GM10266 (cell line): Measurements from ENCODE around the gene LRRC8E.
A peak's percentile ranks its signal among the peaks of the same experiment; 100 is the strongest.

Experiments used
- DNase-seq: peaks from one replicate; pipeline ENCODE4 v3.0.0; 2012; ENCODE audit errors: extremely low spot score
- CTCF ChIP-seq: IDR thresholded peaks from 2 replicates; pipeline ENCODE4 v1.5.1; 2012; ENCODE audit warnings: mild to moderate bottlenecking, low read depth; ENCODE audit not compliant: control insufficient read depth, insufficient read depth; ENCODE audit errors: missing control alignments

Gene LRRC8E

GRCh38 chr19:7860714-7861618 lies 27.3 kb upstream of the LRRC8E start:
- TF ChIP-seq CTCF, result no peak
- DNase-seq, result no peak

- TF ChIP-seq CTCF, result peak; percentile 19
- no peak for DNase-seq
Measured at GRCh38 chr19:7861619-7862412, 26.5 kb upstream of the LRRC8E start.

- TF ChIP-seq CTCF, result no peak
Measured at GRCh38 chr19:7862413-7862951, 25.8 kb upstream of the LRRC8E start.

GRCh38 chr19:7863157-7863970 lies 24.9 kb upstream of the LRRC8E start:
- no peak for DNase-seq
- TF ChIP-seq CTCF, result no peak

More at GRCh38 chr19:7862413-7862951, 25.8 kb upstream of the LRRC8E start:
- peak; percentile 96 for DNase-seq

GRCh38 chr19:7863971-7864689 lies 24.2 kb upstream of the LRRC8E start:
- TF ChIP-seq CTCF, result no peak
- DNase-seq, result no peak

- no peak for TF ChIP-seq CTCF
- DNase-seq, result no peak
Measured at GRCh38 chr19:7864690-7865074, 23.6 kb upstream of the LRRC8E start.
